ENCODE measurements around the gene FRMPD2.

DNA sequence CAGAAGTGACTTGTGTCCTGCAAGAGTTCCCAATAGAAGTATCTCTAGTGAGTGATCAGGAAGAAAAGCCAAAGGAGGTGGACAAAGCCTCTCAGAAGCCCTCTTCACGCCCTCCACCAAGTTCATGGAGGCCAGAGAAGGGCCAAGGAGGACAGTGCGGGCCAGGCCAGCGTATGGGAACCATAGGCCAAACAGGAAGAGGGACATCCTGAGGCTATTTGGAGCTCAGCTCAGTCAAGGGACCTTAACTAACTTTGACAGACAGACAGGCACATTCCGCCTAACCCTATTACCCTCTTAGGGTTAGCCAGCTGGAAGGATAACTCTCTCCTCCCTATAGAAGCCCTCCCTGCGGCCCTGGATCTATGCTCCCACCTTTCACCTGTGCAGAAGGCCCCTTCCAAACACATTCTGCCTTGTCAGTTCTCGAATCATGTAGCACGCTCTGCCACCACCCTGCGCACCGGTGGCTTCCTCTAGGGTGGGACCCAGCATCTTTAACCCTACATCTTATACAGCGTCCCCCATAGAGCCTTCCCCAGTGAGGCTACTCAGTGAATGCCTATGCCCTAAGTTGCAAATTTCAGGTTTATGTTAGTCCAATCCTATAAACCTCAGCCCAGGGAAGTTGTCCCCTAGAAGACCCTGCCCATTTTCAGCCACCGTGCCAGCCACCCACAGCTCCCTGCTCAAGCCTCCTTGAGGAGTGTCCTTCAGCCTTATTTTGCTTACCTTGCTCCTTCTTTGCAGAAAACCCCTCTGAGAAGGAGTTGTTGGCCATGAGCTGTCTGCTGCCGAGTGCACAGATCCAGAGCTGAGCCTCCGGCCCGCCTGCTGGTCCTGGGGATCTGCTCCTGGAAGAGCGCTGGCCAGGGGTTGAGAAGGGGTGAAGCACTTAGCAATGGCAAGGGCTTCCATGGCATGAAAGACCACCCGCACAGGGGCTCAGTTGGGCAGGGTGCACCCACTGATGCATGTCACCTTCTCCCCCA, 36.9 kb downstream of the FRMPD2 start:
- TF ChIP-seq CTCF (IDR thresholded peaks at IDR 0.05; ENCODE audit: poor library complexity, severe bottlenecking) (no peak), TAF1 (IDR thresholded peaks at IDR 0.05; ENCODE audit: low read depth) (no peak)
- TF ChIP-seq, protein P1, sequence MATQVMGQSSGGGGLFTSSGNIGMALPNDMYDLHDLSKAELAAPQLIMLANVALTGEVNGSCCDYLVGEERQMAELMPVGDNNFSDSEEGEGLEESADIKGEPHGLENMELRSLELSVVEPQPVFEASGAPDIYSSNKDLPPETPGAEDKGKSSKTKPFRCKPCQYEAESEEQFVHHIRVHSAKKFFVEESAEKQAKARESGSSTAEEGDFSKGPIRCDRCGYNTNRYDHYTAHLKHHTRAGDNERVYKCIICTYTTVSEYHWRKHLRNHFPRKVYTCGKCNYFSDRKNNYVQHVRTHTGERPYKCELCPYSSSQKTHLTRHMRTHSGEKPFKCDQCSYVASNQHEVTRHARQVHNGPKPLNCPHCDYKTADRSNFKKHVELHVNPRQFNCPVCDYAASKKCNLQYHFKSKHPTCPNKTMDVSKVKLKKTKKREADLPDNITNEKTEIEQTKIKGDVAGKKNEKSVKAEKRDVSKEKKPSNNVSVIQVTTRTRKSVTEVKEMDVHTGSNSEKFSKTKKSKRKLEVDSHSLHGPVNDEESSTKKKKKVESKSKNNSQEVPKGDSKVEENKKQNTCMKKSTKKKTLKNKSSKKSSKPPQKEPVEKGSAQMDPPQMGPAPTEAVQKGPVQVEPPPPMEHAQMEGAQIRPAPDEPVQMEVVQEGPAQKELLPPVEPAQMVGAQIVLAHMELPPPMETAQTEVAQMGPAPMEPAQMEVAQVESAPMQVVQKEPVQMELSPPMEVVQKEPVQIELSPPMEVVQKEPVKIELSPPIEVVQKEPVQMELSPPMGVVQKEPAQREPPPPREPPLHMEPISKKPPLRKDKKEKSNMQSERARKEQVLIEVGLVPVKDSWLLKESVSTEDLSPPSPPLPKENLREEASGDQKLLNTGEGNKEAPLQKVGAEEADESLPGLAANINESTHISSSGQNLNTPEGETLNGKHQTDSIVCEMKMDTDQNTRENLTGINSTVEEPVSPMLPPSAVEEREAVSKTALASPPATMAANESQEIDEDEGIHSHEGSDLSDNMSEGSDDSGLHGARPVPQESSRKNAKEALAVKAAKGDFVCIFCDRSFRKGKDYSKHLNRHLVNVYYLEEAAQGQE (IDR thresholded peaks at IDR 0.05; ENCODE audit: borderline replicate concordance): no peak
